PC-3 (cell line): ENCODE measurements around the gene NTM. TPM values are rescaled to one million over a fixed set of nuclear protein-coding genes. Genes with fewer than 3 reads are reported as not detected.

Experiments
- ATAC-seq: fragments of 200-7000 bp; cut with Tn5 transposase; 2 replicates; pipeline ENCODE4 v1.9.1; 2020; ENCODE audit warnings: mild to moderate bottlenecking, moderate library complexity
- BruUV-seq: library from RNA; stranded (reverse); fragments of 400-500 nt; replicated peaks from 2 replicates; lab custom pipeline; 2021; lab: Mats Ljungman, UMichigan
- CTCF ChIA-PET: fragments of 300-600 bp; sonication (Branson Sonifier 250); formaldehyde crosslinking; loops from one replicate; lab custom pipeline; 2022; ENCODE audit warnings: antibody characterized with exemption; lab: Charles Lee
- POLR2A ChIA-PET: fragments of 300-600 bp; sonication (Branson Sonifier 250); formaldehyde crosslinking; loops from one replicate; lab custom pipeline; 2022; ENCODE audit warnings: antibody characterized with exemption; ENCODE audit not compliant: unreplicated experiment; lab: Charles Lee
- DNase-seq: peaks from one replicate; pipeline ENCODE4 v3.0.0-alpha.2; 2015
- H2AFZ ChIP-seq: fragments of 300-600 bp; sonication (generic); 2 replicates; pipeline ENCODE4 v1.6.0; 2016; ENCODE audit warnings: antibody characterized with exemption, low read length
- H3F3A ChIP-seq: fragments of 300-600 bp; sonication (generic); one replicate; pipeline ENCODE4 v1.6.0; 2017; ENCODE audit warnings: antibody characterized with exemption, low read length, control low read depth, mild to moderate bottlenecking; ENCODE audit not compliant: unreplicated experiment
- H3K27ac ChIP-seq: fragments of 300-600 bp; sonication (generic); 2 replicates; pipeline ENCODE4 v1.5.1; 2016; ENCODE audit warnings: mild to moderate bottlenecking, low read length
- H3K27me3 ChIP-seq: fragments of 300-600 bp; sonication (generic); 2 replicates; pipeline ENCODE4 v1.6.1; 2016; ENCODE audit warnings: low read length, mixed read lengths
- H3K36me3 ChIP-seq: fragments of 300-600 bp; sonication (generic); 2 replicates; pipeline ENCODE4 v1.6.1; 2016; ENCODE audit warnings: low read depth, mixed run types, low read length, mixed read lengths
- H3K4me1 ChIP-seq: fragments of 300-600 bp; sonication (generic); 2 replicates; pipeline ENCODE4 v1.5.1; 2016; ENCODE audit warnings: low read length; ENCODE audit not compliant: insufficient read depth
- H3K4me2 ChIP-seq: fragments of 300-600 bp; sonication (generic); 2 replicates; pipeline ENCODE4 v1.6.0; 2016; ENCODE audit warnings: low read length
- H3K4me3 ChIP-seq: fragments of 300-600 bp; sonication (generic); 2 replicates; pipeline ENCODE4 v1.5.1; 2016; ENCODE audit warnings: mild to moderate bottlenecking, low read length, mixed read lengths
- H3K79me2 ChIP-seq: fragments of 300-600 bp; sonication (generic); 2 replicates; pipeline ENCODE4 v1.6.1; 2017; ENCODE audit warnings: low read length, mixed read lengths
- H3K9ac ChIP-seq: fragments of 300-600 bp; sonication (generic); 2 replicates; pipeline ENCODE4 v1.6.0; 2016; ENCODE audit warnings: mild to moderate bottlenecking, low read length
- H3K9me2 ChIP-seq: fragments of 300-600 bp; sonication (generic); replicated peaks from 2 replicates; pipeline ENCODE4 v1.6.1; 2016; ENCODE audit warnings: mixed run types, low read length, mixed read lengths
- H3K9me3 ChIP-seq: fragments of 300-600 bp; sonication (generic); 2 replicates; pipeline ENCODE4 v1.6.1; 2016; ENCODE audit warnings: low read length, mixed read lengths
- H4K20me1 ChIP-seq: fragments of 300-600 bp; sonication (generic); 2 replicates; pipeline ENCODE4 v1.6.1; 2016; ENCODE audit warnings: low read length, mixed read lengths
- EZH2 ChIP-seq: fragments of 300-600 bp; sonication (generic); IDR thresholded peaks from one replicate; pipeline ENCODE4 v1.6.1; 2017; ENCODE audit warnings: antibody characterized with exemption, mild to moderate bottlenecking, low read length; ENCODE audit not compliant: unreplicated experiment
- EZH2phosphoT487 ChIP-seq: fragments of 300-600 bp; sonication (generic); IDR thresholded peaks from 2 replicates; pipeline ENCODE4 v1.6.1; 2018; ENCODE audit warnings: mild to moderate bottlenecking, antibody characterized with exemption, low read length, borderline replicate concordance
- intact Hi-C: fragments of 100-400 bp; cut with micrococcal nuclease; formaldehyde crosslinking; loops from 2 replicates; pipeline ENCODE4 v1.9.0; 2023
- total RNA-seq: library from RNA; depleted of rRNA; stranded (reverse); fragments of >200 nt; gene quantifications from 2 replicates; pipeline ENCODE4 v1.2.3, GENCODE V29; 2014
- TF ChIP-seq, protein P1 (sequence below): fragments of 300-600 bp; sonication (generic); conservative IDR thresholded peaks from 2 replicates; pipeline ENCODE4 v1.5.1; 2017; ENCODE audit warnings: antibody characterized with exemption, low read depth, mild to moderate bottlenecking, low read length

NTM gene
- total RNA-seq, 1 experiment from 2014 or later = not detected

DNA sequence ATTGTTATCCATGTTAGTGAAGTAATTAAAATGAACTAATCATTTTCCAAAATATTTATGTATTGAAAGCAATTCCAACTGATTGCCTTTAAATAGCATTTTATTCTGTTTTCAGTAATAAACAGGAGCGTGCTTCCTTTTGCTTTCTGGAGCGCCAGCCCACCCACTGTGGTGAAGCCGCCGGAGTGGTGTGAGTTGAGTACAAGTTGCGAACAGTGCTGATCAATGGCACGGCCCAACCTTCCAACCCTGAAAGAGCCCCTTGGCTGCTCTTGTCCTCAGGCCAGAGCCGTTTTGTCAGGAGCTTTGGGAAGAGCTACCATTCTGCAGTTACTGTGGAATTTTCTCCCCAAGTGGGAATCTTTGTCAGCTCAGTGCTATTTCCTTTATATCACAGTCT lies 42.8 kb downstream of the NTM start:
- H3F3A ChIP-seq = no peaks in the 10 kb centered on the region
- no peaks in the 10 kb centered on the region for H3K79me2 ChIP-seq
- no peaks in the 10 kb centered on the region for H4K20me1 ChIP-seq
- no peak overlapping the region for H3K27ac ChIP-seq
- BruUV-seq = no TSS peak
- TF ChIP-seq EZH2 (no peak), EZH2phosphoT487 (no peak)
- TF ChIP-seq, protein P1, sequence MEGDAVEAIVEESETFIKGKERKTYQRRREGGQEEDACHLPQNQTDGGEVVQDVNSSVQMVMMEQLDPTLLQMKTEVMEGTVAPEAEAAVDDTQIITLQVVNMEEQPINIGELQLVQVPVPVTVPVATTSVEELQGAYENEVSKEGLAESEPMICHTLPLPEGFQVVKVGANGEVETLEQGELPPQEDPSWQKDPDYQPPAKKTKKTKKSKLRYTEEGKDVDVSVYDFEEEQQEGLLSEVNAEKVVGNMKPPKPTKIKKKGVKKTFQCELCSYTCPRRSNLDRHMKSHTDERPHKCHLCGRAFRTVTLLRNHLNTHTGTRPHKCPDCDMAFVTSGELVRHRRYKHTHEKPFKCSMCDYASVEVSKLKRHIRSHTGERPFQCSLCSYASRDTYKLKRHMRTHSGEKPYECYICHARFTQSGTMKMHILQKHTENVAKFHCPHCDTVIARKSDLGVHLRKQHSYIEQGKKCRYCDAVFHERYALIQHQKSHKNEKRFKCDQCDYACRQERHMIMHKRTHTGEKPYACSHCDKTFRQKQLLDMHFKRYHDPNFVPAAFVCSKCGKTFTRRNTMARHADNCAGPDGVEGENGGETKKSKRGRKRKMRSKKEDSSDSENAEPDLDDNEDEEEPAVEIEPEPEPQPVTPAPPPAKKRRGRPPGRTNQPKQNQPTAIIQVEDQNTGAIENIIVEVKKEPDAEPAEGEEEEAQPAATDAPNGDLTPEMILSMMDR = no peak
- peaks cover 31% of the 10 kb centered on the region; the same call in 1 of the 2 replicates for H3K27me3 ChIP-seq
- no peaks in the 10 kb centered on the region for H3K9me2 ChIP-seq
- H3K36me3 ChIP-seq = no peaks in the 10 kb centered on the region
- no peaks in the 10 kb centered on the region for H3K9me3 ChIP-seq
- CTCF ChIA-PET = no interaction called here
- H3K4me1 ChIP-seq = no peaks in the 10 kb centered on the region
- no peak overlapping the region for H3K4me2 ChIP-seq
- no peak for ATAC-seq
- no peak overlapping the region for H3K9ac ChIP-seq
- intact Hi-C loops = no loop called here
- H3K4me3 ChIP-seq = no peak overlapping the region
- no peak for DNase-seq
- no peak overlapping the region for H2AFZ ChIP-seq
- POLR2A ChIA-PET = no interaction called here

DNA sequence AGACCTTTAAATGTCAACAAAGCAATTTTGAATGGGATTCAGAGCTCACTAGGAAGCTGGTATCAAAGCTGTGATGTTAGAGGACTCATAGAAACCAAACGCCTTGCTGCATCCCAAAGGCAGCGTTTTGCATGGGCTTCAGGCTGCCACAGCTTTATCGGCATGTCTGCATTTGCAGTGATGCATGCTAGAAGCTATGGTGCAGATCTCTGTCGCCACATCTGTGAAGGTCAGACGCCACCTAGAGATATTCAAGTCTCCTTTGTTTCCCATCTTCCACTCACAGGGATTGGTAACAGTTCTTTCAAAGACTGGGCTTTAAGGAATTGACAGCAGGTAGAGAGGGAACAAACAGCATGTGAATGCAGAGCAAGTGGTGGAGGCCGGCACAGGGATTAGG lies 47.8 kb downstream of the NTM start:
- ChIA-PET POLR2A (no interaction called here), CTCF (no interaction called here)
- Histone ChIP-seq H3K9me2 (no peaks in the 10 kb centered on the region), H3K4me3 (no peak overlapping the region), H3K9me3 (no peaks in the 10 kb centered on the region), H3K4me2 (no peak overlapping the region), H4K20me1 (no peaks in the 10 kb centered on the region), H2AFZ (no peak overlapping the region), H3K27ac (no peak overlapping the region), H3K79me2 (no peaks in the 10 kb centered on the region), H3K36me3 (no peaks in the 10 kb centered on the region), H3F3A (no peaks in the 10 kb centered on the region), H3K27me3 (peaks cover 48% of the 10 kb centered on the region), H3K4me1 (no peaks in the 10 kb centered on the region), H3K9ac (no peak overlapping the region)
- intact Hi-C loops = no loop called here
- BruUV-seq = no TSS peak
- DNase-seq = no peak
- TF ChIP-seq EZH2phosphoT487 (no peak), EZH2 (no peak)
- TF ChIP-seq, protein P1 = no peak
- ATAC-seq = no peak

DNA sequence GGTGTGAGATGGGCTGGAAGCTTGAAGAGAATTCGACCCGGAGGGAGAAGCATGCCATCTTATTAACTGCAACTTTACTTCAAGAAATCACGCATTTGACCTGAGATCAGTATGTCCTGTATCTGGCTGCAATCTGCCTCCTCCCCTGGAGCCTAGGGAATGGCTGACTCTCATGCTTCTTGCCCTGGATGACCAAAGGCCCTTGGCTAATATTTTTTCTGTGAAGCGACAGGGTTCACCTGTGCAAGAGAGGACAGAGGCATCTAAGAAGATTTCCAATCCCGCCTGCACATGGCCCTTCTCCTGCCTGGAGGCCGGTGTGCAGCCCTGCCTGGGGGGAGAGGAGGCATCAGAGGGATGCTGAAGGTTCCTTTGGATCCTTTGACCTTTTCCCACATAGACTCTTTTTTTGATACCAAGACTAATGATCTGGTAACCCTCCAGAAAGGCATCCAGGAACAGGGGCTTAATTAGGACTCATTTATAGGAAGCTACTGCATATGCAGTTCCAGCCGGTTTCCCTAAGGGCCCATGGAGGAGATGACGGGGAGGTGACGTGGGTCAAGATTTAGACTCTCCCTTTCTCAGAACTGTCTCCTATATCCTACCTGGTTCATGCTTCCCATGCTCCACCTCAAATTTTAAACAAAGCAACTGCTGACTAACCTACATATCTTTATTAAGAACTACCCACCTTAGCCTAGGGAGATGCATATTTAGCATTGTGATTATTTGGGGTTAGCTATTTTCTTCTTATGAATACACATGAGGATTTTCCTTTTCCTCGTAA lies 50.8 kb downstream of the NTM start:
- Histone ChIP-seq H3K9me3 (no peaks in the 10 kb centered on the region), H2AFZ (no peak overlapping the region), H3K4me3 (no peak overlapping the region), H3K36me3 (no peaks in the 10 kb centered on the region), H3K9me2 (no peaks in the 10 kb centered on the region), H3K27ac (no peak overlapping the region), H3K4me2 (no peak overlapping the region), H3K4me1 (no peaks in the 10 kb centered on the region), H3K27me3 (peaks cover 40% of the 10 kb centered on the region), H3K79me2 (no peaks in the 10 kb centered on the region), H3F3A (no peaks in the 10 kb centered on the region), H4K20me1 (no peaks in the 10 kb centered on the region), H3K9ac (no peak overlapping the region)
- DNase-seq (no peak), ATAC-seq (no peak)
- no peak for TF ChIP-seq EZH2phosphoT487
- TF ChIP-seq, protein P1 = no peak
- TF ChIP-seq EZH2 = no peak
- ChIA-PET POLR2A (no interaction called here), CTCF (no interaction called here)
- no TSS peak for BruUV-seq
- intact Hi-C loops = no loop called here
